ENCODE measurements around the gene SPOCK2.

Gene SPOCK2

GRCh38 chr10:72022228-72022627 is 66.1 kb downstream of the SPOCK2 start:
- Histone ChIP-seq H3K27ac (ENCODE audit: low read length) (no peak overlapping the region), H3K4me2 (ENCODE audit: low read length) (no peak overlapping the region), H3K4me1 (ENCODE audit: low read length) (peaks cover 7% of the 10 kb centered on the region), H3K9me3 (ENCODE audit: insufficient read depth, low read length) (no peaks in the 10 kb centered on the region), H2AFZ (ENCODE audit: low read depth, low read length) (no peak overlapping the region), H3K4me3 (ENCODE audit: low read length) (no peak overlapping the region), H3K79me2 (ENCODE audit: low read length) (no peaks in the 10 kb centered on the region), H3K27me3 (ENCODE audit: low read depth, low read length) (no peaks in the 10 kb centered on the region), H3K36me3 (replicated peaks; ENCODE audit: low read depth, low read length) (no peaks in the 10 kb centered on the region), H4K20me1 (ENCODE audit: insufficient read depth, low read length) (no peaks in the 10 kb centered on the region), H3K9ac (ENCODE audit: low read length) (no peak overlapping the region)
- TF ChIP-seq EZH2phosphoT487 (IDR thresholded peaks at IDR 0.05; ENCODE audit: low read depth) (no peak), CTCF (IDR thresholded peaks at IDR 0.05; ENCODE audit: low read depth, low read length) (no peak)

GRCh38 chr10:72020914-72021809 is 67.2 kb downstream of the SPOCK2 start:
- no peaks in the 10 kb centered on the region for H3K9me3 ChIP-seq (ENCODE audit: insufficient read depth, low read length)
- H3K36me3 ChIP-seq (replicated peaks; ENCODE audit: low read depth, low read length) = no peaks in the 10 kb centered on the region
- no peak overlapping the region for H2AFZ ChIP-seq (ENCODE audit: low read depth, low read length)
- H3K27ac ChIP-seq (ENCODE audit: low read length) = no peak overlapping the region
- peaks cover 6% of the 10 kb centered on the region; the same call in 1 of the 2 replicates for H3K4me1 ChIP-seq (ENCODE audit: low read length)
- TF ChIP-seq EZH2phosphoT487 (IDR thresholded peaks at IDR 0.05; ENCODE audit: low read depth) = no peak
- no peaks in the 10 kb centered on the region for H3K27me3 ChIP-seq (ENCODE audit: low read depth, low read length)
- H3K79me2 ChIP-seq (ENCODE audit: low read length) = no peaks in the 10 kb centered on the region
- no peak overlapping the region for H3K4me2 ChIP-seq (ENCODE audit: low read length)
- H3K9ac ChIP-seq (ENCODE audit: low read length) = no peak overlapping the region
- no peaks in the 10 kb centered on the region for H4K20me1 ChIP-seq (ENCODE audit: insufficient read depth, low read length)
- no peak overlapping the region for H3K4me3 ChIP-seq (ENCODE audit: low read length)

- TF ChIP-seq EZH2phosphoT487 (IDR thresholded peaks at IDR 0.05; ENCODE audit: low read depth) (no peak), CTCF (IDR thresholded peaks at IDR 0.05; ENCODE audit: low read depth, low read length) (no peak)
- no peaks in the 10 kb centered on the region for H3K36me3 ChIP-seq (replicated peaks; ENCODE audit: low read depth, low read length)
- H3K9ac ChIP-seq (ENCODE audit: low read length) = no peak overlapping the region
- no peak overlapping the region for H3K4me2 ChIP-seq (ENCODE audit: low read length)
- H4K20me1 ChIP-seq (ENCODE audit: insufficient read depth, low read length) = no peaks in the 10 kb centered on the region
- H2AFZ ChIP-seq (ENCODE audit: low read depth, low read length) = no peak overlapping the region
- no peak overlapping the region for H3K27ac ChIP-seq (ENCODE audit: low read length)
- no peaks in the 10 kb centered on the region for H3K9me3 ChIP-seq (ENCODE audit: insufficient read depth, low read length)
- H3K79me2 ChIP-seq (ENCODE audit: low read length) = no peaks in the 10 kb centered on the region
- no peaks in the 10 kb centered on the region for H3K27me3 ChIP-seq (ENCODE audit: low read depth, low read length)
- peaks cover 6% of the 10 kb centered on the region; the same call in 1 of the 2 replicates for H3K4me1 ChIP-seq (ENCODE audit: low read length)
- no peak overlapping the region for H3K4me3 ChIP-seq (ENCODE audit: low read length)
These were observed 69.1 kb downstream of the SPOCK2 start for GRCh38 chr10:72019085-72019876.

- Histone ChIP-seq H3K9ac (ENCODE audit: low read length) (no peak overlapping the region), H4K20me1 (ENCODE audit: insufficient read depth, low read length) (no peaks in the 10 kb centered on the region), H3K4me1 (ENCODE audit: low read length) (peaks cover 6% of the 10 kb centered on the region; the same call in 1 of the 2 replicates), H3K27me3 (ENCODE audit: low read depth, low read length) (no peaks in the 10 kb centered on the region), H3K36me3 (replicated peaks; ENCODE audit: low read depth, low read length) (no peaks in the 10 kb centered on the region), H3K4me3 (ENCODE audit: low read length) (no peak overlapping the region), H3K4me2 (ENCODE audit: low read length) (no peak overlapping the region), H3K79me2 (ENCODE audit: low read length) (no peaks in the 10 kb centered on the region), H3K27ac (ENCODE audit: low read length) (no peak overlapping the region), H3K9me3 (ENCODE audit: insufficient read depth, low read length) (no peaks in the 10 kb centered on the region), H2AFZ (ENCODE audit: low read depth, low read length) (no peak overlapping the region)
- TF ChIP-seq CTCF (IDR thresholded peaks at IDR 0.05; ENCODE audit: low read depth, low read length) (no peak), EZH2phosphoT487 (IDR thresholded peaks at IDR 0.05; ENCODE audit: low read depth) (no peak)
These were observed 71.6 kb downstream of the SPOCK2 start for GRCh38 chr10:72016608-72017300.

Measured in OCI-LY3 (cell line).